GM18873 (cell line): ENCODE data around the gene CBR4.

ENCODE experiments used
- ATAC-seq: cut with Tn5 transposase; IDR thresholded peaks from one replicate; pipeline ENCODE4 v1.9.1; 2021; ENCODE audit warnings: mild to moderate bottlenecking, moderate library complexity, moderate number of reproducible peaks; ENCODE audit not compliant: unreplicated experiment, low FRiP score

The CBR4 gene

GRCh38 chr4:169010125-169011023 lies at the start of gene CBR4:
CBR4 (minus strand) TSS chr4:169010255; CDS start chr4:169010089, 166 bp downstream.
- peak; percentile 100 for ATAC-seq

GRCh38 chr4:169059306-169060211 lies 49.5 kb upstream of the CBR4 start:
- ATAC-seq, result no peak

- ATAC-seq, result no peak
These were observed 48.3 kb upstream of the CBR4 start for GRCh38 chr4:169058312-169058711.

- ATAC-seq, result peak; percentile 62
These were observed 44.8 kb upstream of the CBR4 start for GRCh38 chr4:169054879-169055278.

- ATAC-seq, result no peak
These were observed 42.5 kb upstream of the CBR4 start for GRCh38 chr4:169052594-169052945.

GRCh38 chr4:169051761-169052593 lies 41.9 kb upstream of the CBR4 start:
- ATAC-seq, result no peak

GRCh38 chr4:169050881-169051760 lies 41.1 kb upstream of the CBR4 start:
- ATAC-seq, result no peak

GRCh38 chr4:169050284-169050683 lies 40.2 kb upstream of the CBR4 start:
- no peak for ATAC-seq

GRCh38 chr4:169048868-169049414 lies 38.9 kb upstream of the CBR4 start:
- no peak for ATAC-seq

- no peak for ATAC-seq
These were observed 37.9 kb upstream of the CBR4 start for GRCh38 chr4:169047956-169048355.

GRCh38 chr4:169045862-169046584 lies 36.0 kb upstream of the CBR4 start:
- no peak for ATAC-seq

- ATAC-seq, result no peak
These were observed 34.8 kb upstream of the CBR4 start for GRCh38 chr4:169044714-169045447.

- ATAC-seq, result no peak
These were observed 32.6 kb upstream of the CBR4 start for GRCh38 chr4:169042608-169043007.

- no peak for ATAC-seq
These were observed 30.7 kb upstream of the CBR4 start for GRCh38 chr4:169040559-169041261.

GRCh38 chr4:169039251-169039954 lies 29.3 kb upstream of the CBR4 start:
- no peak for ATAC-seq

GRCh38 chr4:169037506-169037905 lies 27.5 kb upstream of the CBR4 start:
- no peak for ATAC-seq
